Activated T-helper 1 cell treated with anti-CD3 and anti-CD28 coated beads, Interleukin-12 subunit alpha, Interleukin-12 subunit beta, Interleukin-2, Interleukin-4 antibody, amounts not matched to agents 30 ng/mL and 10 ng/mL and 1 ng/mL, durations not matched to agents 14 hours and 24 hours and 36 hours (primary cell): ENCODE results near the gene DNM2. TPM values are rescaled to one million over a fixed set of nuclear protein-coding genes. Genes with fewer than 3 reads are reported as not detected.
A peak's percentile ranks its signal among the peaks of the same experiment; 100 is the strongest.

ENCODE experiments used
- DNase-seq: peaks from one replicate; pipeline ENCODE4 v3.0.0; 2021; ENCODE audit warnings: low spot score
- H3K27ac Mint-ChIP-seq: one replicate; pipeline ENCODE4 v1.8.0; 2021; ENCODE audit warnings: mild to moderate bottlenecking, mixed read lengths
- H3K27me3 Mint-ChIP-seq: one replicate; pipeline ENCODE4 v1.8.0; 2022; ENCODE audit warnings: mild to moderate bottlenecking, moderate library complexity, mixed read lengths; ENCODE audit not compliant: insufficient read depth
- H3K36me3 Mint-ChIP-seq: one replicate; pipeline ENCODE4 v1.8.0; 2021; ENCODE audit warnings: low read depth, mixed read lengths
- H3K4me1 Mint-ChIP-seq: one replicate; pipeline ENCODE4 v1.8.0; 2021; ENCODE audit warnings: low read depth, mixed read lengths
- H3K4me3 Mint-ChIP-seq: one replicate; pipeline ENCODE4 v1.8.0; 2021; ENCODE audit warnings: mild to moderate bottlenecking, moderate library complexity, mixed read lengths
- H3K9me3 Mint-ChIP-seq: one replicate; pipeline ENCODE4 v1.8.0; 2021; ENCODE audit warnings: mixed read lengths
- intact Hi-C: fragments of 100-400 bp; cut with micrococcal nuclease; formaldehyde crosslinking; loops from one replicate; pipeline ENCODE4 v1.15.1; 2024
- total RNA-seq: library from RNA; stranded (reverse); gene quantifications from 2 replicates; pipeline ENCODE4 v1.2.3, GENCODE V29; 2022

DNM2 gene
- total RNA-seq, 1 donor from 2014 or later = 240 TPM

GRCh38 chr19:10782795-10783194, 64.9 kb downstream of the DNM2 start:
- H3K36me3 Mint-ChIP-seq = peaks cover 50% of the 10 kb centered on the region
- no peak overlapping the region for H3K27ac Mint-ChIP-seq

DNA sequence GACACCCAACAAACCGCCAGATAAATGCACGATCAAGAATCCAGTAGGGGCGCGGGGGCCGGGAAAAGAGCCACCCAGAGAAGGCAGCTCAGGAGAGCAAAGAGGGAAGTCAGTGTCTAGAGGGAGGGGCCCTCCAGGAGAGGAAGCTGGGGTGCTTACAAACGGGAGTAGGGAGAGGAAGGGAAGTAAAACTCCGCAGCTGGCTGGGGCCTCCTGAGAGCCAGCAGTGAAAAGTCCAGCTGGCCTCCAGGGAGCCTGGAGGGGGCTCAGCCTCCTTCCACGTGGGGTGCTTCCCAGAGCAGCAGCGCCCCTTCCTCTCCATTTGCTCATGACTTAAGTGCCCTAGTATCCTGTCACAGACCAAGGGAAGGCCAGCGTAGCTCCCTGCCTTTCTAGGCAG, 66.4 kb downstream of the DNM2 start:
- H3K9me3 Mint-ChIP-seq = no peaks in the 10 kb centered on the region
- peaks cover 55% of the 10 kb centered on the region for H3K36me3 Mint-ChIP-seq
- intact Hi-C loops = no loop called here
- H3K4me3 Mint-ChIP-seq = no peak overlapping the region
- peaks cover 13% of the 10 kb centered on the region for H3K4me1 Mint-ChIP-seq
- no peak for DNase-seq
- no peaks in the 10 kb centered on the region for H3K27me3 Mint-ChIP-seq
- peak overlapping the region; percentile 67 for H3K27ac Mint-ChIP-seq

More at GRCh38 chr19:10782795-10783194, 64.9 kb downstream of the DNM2 start:
- DNase-seq = no peak
- Mint-ChIP-seq H3K4me1 (peaks cover 13% of the 10 kb centered on the region), H3K4me3 (no peak overlapping the region), H3K9me3 (no peaks in the 10 kb centered on the region), H3K27me3 (no peaks in the 10 kb centered on the region)
- intact Hi-C loops = no loop called here

DNA sequence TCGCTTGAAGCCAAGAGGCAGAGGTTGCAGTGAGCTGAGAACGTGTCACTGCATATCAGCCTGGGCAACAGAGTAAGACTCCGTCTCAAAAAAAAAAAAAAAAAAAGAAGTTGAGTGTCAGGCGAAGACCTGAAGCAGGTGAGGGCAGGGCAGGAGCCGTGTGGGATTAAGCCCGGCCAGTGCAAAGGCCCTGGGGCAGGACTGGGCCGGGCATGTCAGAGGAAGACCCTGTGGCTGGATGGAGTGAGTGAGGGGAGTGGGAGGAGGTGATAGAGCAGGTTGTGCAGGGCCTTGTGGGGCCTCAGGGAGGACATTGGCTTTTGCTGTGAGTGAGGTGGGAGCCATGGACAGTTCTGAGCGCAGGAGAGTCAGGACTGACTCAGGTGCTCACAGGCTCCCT, 70.3 kb downstream of the DNM2 start:
- Mint-ChIP-seq H3K27ac (peak overlapping the region; percentile 61), H3K4me1 (peaks cover 8% of the 10 kb centered on the region), H3K27me3 (no peaks in the 10 kb centered on the region), H3K4me3 (no peak overlapping the region), H3K9me3 (no peaks in the 10 kb centered on the region), H3K36me3 (peaks cover 41% of the 10 kb centered on the region)
- intact Hi-C loops = no loop called here
- no peak for DNase-seq

DNA sequence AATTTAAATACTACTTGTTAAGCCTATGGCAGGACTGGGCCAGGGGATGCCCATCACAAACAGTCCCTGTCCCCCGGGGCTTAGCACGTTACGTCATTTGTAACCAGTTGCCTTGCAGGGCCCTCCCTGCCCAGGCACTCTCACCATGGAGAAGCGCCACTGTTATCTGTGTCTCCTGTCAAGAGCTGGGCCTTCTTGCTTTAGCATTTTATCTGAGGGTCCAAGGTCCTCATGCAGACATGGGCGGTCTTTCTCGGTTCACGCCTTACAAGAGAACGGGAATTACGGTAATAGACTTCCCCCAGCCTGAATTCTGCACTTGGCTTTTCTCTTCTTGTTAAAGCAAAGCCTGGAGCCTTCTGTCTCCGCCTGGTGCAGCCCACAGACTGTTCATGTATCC, 72.0 kb downstream of the DNM2 start:
- Mint-ChIP-seq H3K4me3 (no peak overlapping the region), H3K9me3 (no peaks in the 10 kb centered on the region), H3K27ac (no peak overlapping the region), H3K36me3 (peaks cover 39% of the 10 kb centered on the region), H3K4me1 (peaks cover 20% of the 10 kb centered on the region), H3K27me3 (no peaks in the 10 kb centered on the region)
- intact Hi-C loops = no loop called here
- no peak for DNase-seq

DNA sequence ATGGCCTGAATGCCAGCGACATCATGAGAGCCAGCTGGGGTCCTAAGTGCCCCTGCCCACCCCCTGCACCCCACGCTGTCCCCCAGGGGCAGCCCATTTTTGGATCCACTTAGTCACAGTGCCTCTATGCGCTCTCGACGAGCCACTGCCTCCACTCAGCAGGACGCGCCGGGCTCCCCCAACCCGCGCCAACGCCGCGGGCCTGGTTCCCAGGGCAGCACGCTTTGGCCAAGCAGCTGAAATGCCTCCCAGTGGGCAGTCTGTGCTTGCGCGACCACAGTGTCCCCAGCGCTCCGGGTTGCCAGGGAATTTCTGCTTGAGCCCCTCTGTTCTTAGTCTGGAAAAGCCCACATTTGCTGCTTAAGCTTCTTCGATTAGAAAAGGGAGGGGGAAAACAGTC, 78.8 kb downstream of the DNM2 start:
- Mint-ChIP-seq H3K4me1 (peaks cover 62% of the 10 kb centered on the region), H3K27me3 (no peaks in the 10 kb centered on the region), H3K27ac (peak overlapping the region; percentile 99), H3K36me3 (peaks cover 47% of the 10 kb centered on the region), H3K9me3 (no peaks in the 10 kb centered on the region), H3K4me3 (peak overlapping the region; percentile 2)
- intact Hi-C loops = loop anchor here (1.0 to 2.0 kb wide), 11 partner anchors 13 to 299 kb away; partner anchors contain the start of genes CARM1, ILF3 and KRI1
- DNase-seq = no peak

- peaks cover 60% of the 10 kb centered on the region for H3K4me1 Mint-ChIP-seq
- H3K4me3 Mint-ChIP-seq = peak overlapping the region; percentile 89
- no peaks in the 10 kb centered on the region for H3K27me3 Mint-ChIP-seq
- DNase-seq = no peak
- intact Hi-C loops = loop anchor here (1.0 to 2.0 kb wide), 11 partner anchors 12 to 298 kb away; partner anchors contain the start of genes CARM1, ILF3 and KRI1
- peak overlapping the region; percentile 99 for H3K27ac Mint-ChIP-seq
- H3K36me3 Mint-ChIP-seq = peaks cover 45% of the 10 kb centered on the region
- no peaks in the 10 kb centered on the region for H3K9me3 Mint-ChIP-seq
Observed at GRCh38 chr19:10797078-10797477, 79.2 kb downstream of the DNM2 start.

GRCh38 chr19:10797541-10798256, 79.8 kb downstream of the DNM2 start:
- Mint-ChIP-seq H3K27me3 (no peaks in the 10 kb centered on the region), H3K36me3 (peaks cover 48% of the 10 kb centered on the region), H3K27ac (peak overlapping the region; percentile 99), H3K9me3 (no peaks in the 10 kb centered on the region), H3K4me3 (peak overlapping the region; percentile 89), H3K4me1 (peaks cover 58% of the 10 kb centered on the region)
- intact Hi-C loops = loop anchor here (1.0 to 2.0 kb wide), 11 partner anchors 12 to 298 kb away; partner anchors contain the start of genes CARM1, ILF3 and KRI1
- DNase-seq = peak; percentile 92

DNA sequence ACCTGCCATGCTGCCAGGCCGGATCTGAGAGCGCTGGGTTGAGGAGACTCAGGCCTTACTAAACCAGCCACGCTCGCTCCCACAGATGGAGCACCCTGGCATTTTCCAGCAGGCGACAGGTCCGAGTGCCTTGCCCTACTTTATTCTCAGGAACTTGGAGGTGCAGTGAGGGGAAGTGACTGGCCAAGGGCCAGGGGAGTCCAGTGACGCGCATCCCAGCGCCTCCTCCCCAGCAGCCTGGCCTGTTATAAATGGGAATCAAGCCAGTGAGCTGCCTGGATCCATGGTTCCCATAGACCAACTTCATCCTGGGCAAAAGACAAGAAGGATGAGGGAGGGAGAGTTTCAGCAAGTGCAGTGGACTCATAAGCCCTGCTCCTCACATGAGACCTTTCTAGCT, 82.6 kb downstream of the DNM2 start:
- peaks cover 51% of the 10 kb centered on the region for H3K36me3 Mint-ChIP-seq

DNA sequence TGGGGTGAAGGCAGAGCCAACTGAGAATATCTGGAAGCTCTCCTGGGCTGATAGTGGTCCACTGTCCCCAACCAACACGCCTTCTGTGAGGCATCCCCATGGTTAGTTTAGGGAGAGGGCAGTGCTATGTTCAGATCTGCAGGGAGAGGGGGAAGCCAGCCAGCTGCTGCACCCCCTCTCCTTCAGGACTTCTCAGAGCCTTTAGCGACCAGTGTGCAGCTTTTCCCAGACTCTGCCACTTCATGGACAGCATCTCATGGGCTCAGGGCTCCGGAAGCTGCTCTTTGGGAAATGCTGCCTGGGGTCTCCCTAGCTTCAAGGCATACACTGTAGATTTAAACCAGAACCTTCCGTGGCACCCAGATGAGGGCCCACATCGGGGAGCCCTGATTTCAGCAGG, 84.6 kb downstream of the DNM2 start:
- intact Hi-C loops = no loop called here
- H3K27me3 Mint-ChIP-seq = no peaks in the 10 kb centered on the region
- DNase-seq = no peak
- peaks cover 28% of the 10 kb centered on the region for H3K4me1 Mint-ChIP-seq
- no peak overlapping the region for H3K4me3 Mint-ChIP-seq
- H3K36me3 Mint-ChIP-seq = peaks cover 50% of the 10 kb centered on the region
- no peaks in the 10 kb centered on the region for H3K9me3 Mint-ChIP-seq
- H3K27ac Mint-ChIP-seq = peak overlapping the region; percentile 4

More for the DNA sequence above, 82.6 kb downstream of the DNM2 start:
- Mint-ChIP-seq H3K4me1 (peaks cover 37% of the 10 kb centered on the region), H3K9me3 (no peaks in the 10 kb centered on the region), H3K4me3 (no peak overlapping the region), H3K27ac (peak overlapping the region; percentile 86), H3K27me3 (no peaks in the 10 kb centered on the region)
- intact Hi-C loops = no loop called here
- DNase-seq = no peak

- H3K4me1 Mint-ChIP-seq = peaks cover 25% of the 10 kb centered on the region
- no peak for DNase-seq
- no peak overlapping the region for H3K4me3 Mint-ChIP-seq
- H3K27ac Mint-ChIP-seq = peak overlapping the region; percentile 81
- H3K27me3 Mint-ChIP-seq = no peaks in the 10 kb centered on the region
- peaks cover 45% of the 10 kb centered on the region for H3K36me3 Mint-ChIP-seq
- intact Hi-C loops = no loop called here
- H3K9me3 Mint-ChIP-seq = no peaks in the 10 kb centered on the region
Observed at GRCh38 chr19:10803252-10803651, 85.4 kb downstream of the DNM2 start.

DNA sequence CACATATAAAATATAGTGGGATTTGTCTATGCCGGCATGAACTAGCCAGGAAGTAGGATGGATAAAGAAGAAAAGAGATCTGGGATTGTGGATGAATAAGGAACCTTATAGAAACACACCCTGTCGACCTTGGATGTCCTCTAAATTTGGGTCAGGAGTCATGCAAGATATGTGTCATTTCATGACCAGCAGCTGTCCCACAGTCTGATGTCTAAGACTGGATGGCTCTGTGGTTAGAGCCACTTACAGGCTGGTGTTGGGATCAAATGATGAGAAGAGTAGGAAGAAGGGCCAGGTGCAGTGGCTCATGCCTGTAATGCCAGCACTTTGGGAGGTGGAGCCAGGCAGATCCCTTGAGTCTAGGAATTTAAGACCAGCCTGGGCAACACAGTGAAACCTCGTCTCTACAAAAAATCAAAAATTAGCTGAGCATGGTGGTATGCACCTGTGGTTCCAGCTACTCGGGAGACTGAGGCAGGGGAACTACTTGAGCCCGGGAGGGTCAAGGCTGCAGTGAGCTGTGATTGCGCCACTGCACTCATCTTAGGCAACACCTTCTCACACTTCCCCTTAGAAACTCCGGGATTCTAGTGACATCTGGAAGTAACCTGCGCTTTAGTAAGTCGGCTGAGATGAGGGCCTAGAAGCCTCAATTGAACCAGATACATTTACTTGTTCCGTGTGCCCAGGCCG, 87.3 kb downstream of the DNM2 start:
- peaks cover 22% of the 10 kb centered on the region for H3K4me1 Mint-ChIP-seq
- H3K36me3 Mint-ChIP-seq = peaks cover 44% of the 10 kb centered on the region
- intact Hi-C loops = no loop called here

GRCh38 chr19:10805758-10806247, 87.9 kb downstream of the DNM2 start:
- H3K4me3 Mint-ChIP-seq = no peak overlapping the region
- no peaks in the 10 kb centered on the region for H3K9me3 Mint-ChIP-seq
- DNase-seq = no peak
- H3K4me1 Mint-ChIP-seq = peaks cover 17% of the 10 kb centered on the region
- no peak overlapping the region for H3K27ac Mint-ChIP-seq
- H3K36me3 Mint-ChIP-seq = peaks cover 44% of the 10 kb centered on the region
- intact Hi-C loops = no loop called here
- no peaks in the 10 kb centered on the region for H3K27me3 Mint-ChIP-seq

More for the DNA sequence above, 87.3 kb downstream of the DNM2 start:
- H3K27ac Mint-ChIP-seq = peak overlapping the region; percentile 32
- no peak overlapping the region for H3K4me3 Mint-ChIP-seq
- no peaks in the 10 kb centered on the region for H3K9me3 Mint-ChIP-seq
- H3K27me3 Mint-ChIP-seq = no peaks in the 10 kb centered on the region
- DNase-seq = no peak
